Tibial nerve (tissue), 4 donors: ENCODE results near the gene PDX1.

Experiments
- EP300 ChIP-seq, 2 donors: sonication (generic); formaldehyde crosslinking; IDR thresholded peaks; one replicate each; pipeline ENCODE4 v1.6.1; 2017; ENCODE audit warnings: antibody characterized with exemption in 2 of 2, mild to moderate bottlenecking in 1 of 2
- POLR2A ChIP-seq, 2 donors: fragments of 450-650 bp; IDR thresholded peaks; one replicate each; pipeline ENCODE4 v1.6.1; 2017; ENCODE audit warnings: antibody characterized with exemption in 2 of 2, mild to moderate bottlenecking in 2 of 2, moderate library complexity in 2 of 2
- TF ChIP-seq, protein P1 (sequence below), 5 experiments: fragments of 200-600 bp in 3 of 5; fragments of 450-650 bp in 2 of 5; sonication (generic) in 3 of 5; IDR thresholded peaks; one replicate each; pipeline ENCODE4 v1.5.1; 2016 to 2019; ENCODE audit warnings: antibody characterized with exemption in 5 of 5, mild to moderate bottlenecking in 3 of 5, moderate library complexity in 2 of 5

GRCh38 chr13:27959976-27960361, 40.2 kb downstream of the PDX1 start:
- TF ChIP-seq, protein P1, sequence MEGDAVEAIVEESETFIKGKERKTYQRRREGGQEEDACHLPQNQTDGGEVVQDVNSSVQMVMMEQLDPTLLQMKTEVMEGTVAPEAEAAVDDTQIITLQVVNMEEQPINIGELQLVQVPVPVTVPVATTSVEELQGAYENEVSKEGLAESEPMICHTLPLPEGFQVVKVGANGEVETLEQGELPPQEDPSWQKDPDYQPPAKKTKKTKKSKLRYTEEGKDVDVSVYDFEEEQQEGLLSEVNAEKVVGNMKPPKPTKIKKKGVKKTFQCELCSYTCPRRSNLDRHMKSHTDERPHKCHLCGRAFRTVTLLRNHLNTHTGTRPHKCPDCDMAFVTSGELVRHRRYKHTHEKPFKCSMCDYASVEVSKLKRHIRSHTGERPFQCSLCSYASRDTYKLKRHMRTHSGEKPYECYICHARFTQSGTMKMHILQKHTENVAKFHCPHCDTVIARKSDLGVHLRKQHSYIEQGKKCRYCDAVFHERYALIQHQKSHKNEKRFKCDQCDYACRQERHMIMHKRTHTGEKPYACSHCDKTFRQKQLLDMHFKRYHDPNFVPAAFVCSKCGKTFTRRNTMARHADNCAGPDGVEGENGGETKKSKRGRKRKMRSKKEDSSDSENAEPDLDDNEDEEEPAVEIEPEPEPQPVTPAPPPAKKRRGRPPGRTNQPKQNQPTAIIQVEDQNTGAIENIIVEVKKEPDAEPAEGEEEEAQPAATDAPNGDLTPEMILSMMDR (IDR thresholded peaks at IDR 0.05) = no peak
- TF ChIP-seq POLR2A (IDR thresholded peaks at IDR 0.05) (no peak), EP300 (IDR thresholded peaks at IDR 0.05) (no peak)
